ENCODE results near the gene OOEP. TPM values are rescaled to one million over a fixed set of nuclear protein-coding genes. Genes with fewer than 3 reads are reported as not detected.
"Not testable (repeated sequence)": the region's sequence is repeated elsewhere in the genome, so short reads cannot be mapped to it uniquely, and the experiment has no call there.

OOEP gene
- total RNA-seq (under 1 TPM in 1 of 2 donors, not detected in 1; 0.40 TPM), total RNA-seq (0.12 to 0.38 reads per million in 2 donors)

DNA sequence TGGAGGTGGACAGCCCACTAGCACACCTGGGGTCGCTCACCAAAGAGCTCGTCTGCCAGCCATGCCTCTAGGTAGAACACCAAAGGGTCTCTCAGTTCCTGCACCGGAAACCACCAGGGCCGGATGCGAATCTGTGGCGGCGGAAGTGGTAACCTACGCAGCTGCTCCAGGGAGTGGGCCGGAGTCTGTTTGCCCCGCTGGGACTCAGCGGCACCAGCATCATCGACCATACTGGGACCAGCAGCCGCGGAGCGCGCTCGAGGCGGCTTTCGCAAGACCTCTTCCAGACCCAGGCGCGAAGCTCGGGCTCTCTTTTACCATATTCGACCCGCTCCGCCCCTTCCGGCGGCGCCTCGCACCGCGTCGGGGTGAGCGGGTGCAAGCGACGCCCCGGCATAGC lies at the start of gene OOEP:
TSS of gene OOEP (minus strand) at position 335 of the 400 bp plus-strand sequence. CDS start at position 230, 105 bp downstream.
- Mint-ChIP-seq H3K27me3 (no peaks in the 10 kb centered on the region), H3K36me3 (ENCODE audit: low read depth) (no peaks in the 10 kb centered on the region), H3K27ac (no peak within 1 kb of the TSS), H3K4me1 (no peaks in the 10 kb centered on the region), H3K4me3 (no peak within 1 kb of the TSS)
- ATAC-seq, result no peak
- DNase-seq, result no peak
- no peaks in the 10 kb centered on the region for H3K9me3 ChIP-seq (ENCODE audit: control insufficient read depth, low read length, poor library complexity, severe bottlenecking)

GRCh38 chr6:73418081-73418741 lies 48.5 kb upstream of the OOEP start:
- ATAC-seq (no peak), DNase-seq (no peak)
- H3K4me3 Mint-ChIP-seq, result no peak overlapping the region
- peaks cover 20% of the 10 kb centered on the region for H3K4me1 Mint-ChIP-seq
- no peaks in the 10 kb centered on the region for H3K27me3 Mint-ChIP-seq
- H3K9me3 ChIP-seq (ENCODE audit: control insufficient read depth, low read length, poor library complexity, severe bottlenecking), result no peaks in the 10 kb centered on the region
- H3K36me3 Mint-ChIP-seq (ENCODE audit: low read depth), result no peaks in the 10 kb centered on the region
- H3K27ac Mint-ChIP-seq, result peak overlapping the region; percentile 88

GRCh38 chr6:73413102-73413501 lies 43.4 kb upstream of the OOEP start:
- ATAC-seq (no peak), DNase-seq (no peak)
- no peaks in the 10 kb centered on the region for H3K9me3 ChIP-seq (ENCODE audit: control insufficient read depth, low read length, poor library complexity, severe bottlenecking)
- H3K4me3 Mint-ChIP-seq, result no peak overlapping the region
- H3K27ac Mint-ChIP-seq, result no peak overlapping the region
- H3K4me1 Mint-ChIP-seq, result peaks cover 4% of the 10 kb centered on the region
- H3K27me3 Mint-ChIP-seq, result no peaks in the 10 kb centered on the region
- H3K36me3 Mint-ChIP-seq (ENCODE audit: low read depth), result no peaks in the 10 kb centered on the region

DNA sequence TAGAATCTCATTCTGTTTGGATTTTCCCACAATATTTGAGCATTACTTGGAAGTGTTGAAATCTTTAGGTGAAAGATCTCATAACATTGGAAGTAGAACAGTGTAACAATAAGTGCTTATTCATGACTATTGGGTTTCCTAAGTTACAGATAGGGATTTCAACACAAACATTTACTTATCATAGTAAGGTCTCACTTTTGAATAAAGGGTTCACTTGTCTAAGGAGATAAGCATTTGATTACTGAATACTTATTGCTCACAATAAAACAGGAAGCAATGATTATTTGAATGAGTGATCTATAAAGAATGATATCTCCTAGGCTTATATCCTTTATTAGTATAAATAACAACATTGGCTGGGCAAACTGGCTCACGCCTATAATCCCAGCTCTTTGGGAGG lies 39.7 kb upstream of the OOEP start:
- DNase-seq (no peak), ATAC-seq (no peak)
- no peaks in the 10 kb centered on the region for H3K36me3 Mint-ChIP-seq (ENCODE audit: low read depth)
- no peaks in the 10 kb centered on the region for H3K27me3 Mint-ChIP-seq
- no peak overlapping the region for H3K27ac Mint-ChIP-seq
- H3K4me3 Mint-ChIP-seq, result no peak overlapping the region
- no peaks in the 10 kb centered on the region for H3K4me1 Mint-ChIP-seq
- no peaks in the 10 kb centered on the region for H3K9me3 ChIP-seq (ENCODE audit: control insufficient read depth, low read length, poor library complexity, severe bottlenecking)

DNA sequence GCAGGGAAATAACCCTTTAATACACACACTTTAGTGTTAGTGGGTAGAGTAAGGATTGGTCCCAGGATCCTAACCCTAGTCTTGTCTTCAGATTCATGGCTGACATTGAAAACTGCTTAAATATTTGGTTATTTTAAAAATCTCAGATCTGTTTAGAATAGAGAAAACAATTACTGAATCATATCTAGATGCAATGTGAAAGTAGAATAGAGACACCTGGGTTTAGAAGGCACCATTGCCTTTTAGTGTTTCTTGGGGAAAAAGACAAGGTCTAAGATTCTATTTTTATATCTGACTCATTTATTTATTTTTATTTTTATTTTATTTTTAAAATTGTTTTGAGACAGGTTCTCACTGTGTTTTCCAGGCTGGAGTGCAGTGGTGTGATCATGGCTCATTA lies 31.0 kb upstream of the OOEP start:
- no peaks in the 10 kb centered on the region for H3K4me1 Mint-ChIP-seq
- ATAC-seq (no peak), DNase-seq (no peak)
- H3K27ac Mint-ChIP-seq, result no peak overlapping the region
- no peaks in the 10 kb centered on the region for H3K9me3 ChIP-seq (ENCODE audit: control insufficient read depth, low read length, poor library complexity, severe bottlenecking)
- no peak overlapping the region for H3K4me3 Mint-ChIP-seq
- no peaks in the 10 kb centered on the region for H3K36me3 Mint-ChIP-seq (ENCODE audit: low read depth)
- H3K27me3 Mint-ChIP-seq, result no peaks in the 10 kb centered on the region

DNA sequence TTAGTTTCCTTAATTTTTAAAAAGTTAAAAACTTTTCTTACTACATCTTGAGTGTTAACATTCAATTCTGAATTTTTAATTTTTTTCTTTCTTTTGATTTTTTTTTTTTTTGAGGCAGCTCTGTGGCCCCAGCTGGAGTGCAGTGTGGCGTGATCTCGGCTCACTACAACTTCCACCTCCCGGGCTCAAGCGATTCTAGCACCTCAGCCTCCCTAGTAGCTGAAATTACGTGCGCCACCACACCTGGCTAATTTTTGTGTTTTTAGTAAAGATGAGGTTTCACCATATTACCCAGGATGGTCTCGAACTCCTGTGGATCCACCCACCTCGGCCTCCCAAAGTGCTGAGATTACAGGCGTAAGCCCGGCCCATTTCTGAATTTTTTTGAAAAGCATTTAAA lies 26.2 kb upstream of the OOEP start:
- H3K4me1 Mint-ChIP-seq, result peaks cover 12% of the 10 kb centered on the region

DNA sequence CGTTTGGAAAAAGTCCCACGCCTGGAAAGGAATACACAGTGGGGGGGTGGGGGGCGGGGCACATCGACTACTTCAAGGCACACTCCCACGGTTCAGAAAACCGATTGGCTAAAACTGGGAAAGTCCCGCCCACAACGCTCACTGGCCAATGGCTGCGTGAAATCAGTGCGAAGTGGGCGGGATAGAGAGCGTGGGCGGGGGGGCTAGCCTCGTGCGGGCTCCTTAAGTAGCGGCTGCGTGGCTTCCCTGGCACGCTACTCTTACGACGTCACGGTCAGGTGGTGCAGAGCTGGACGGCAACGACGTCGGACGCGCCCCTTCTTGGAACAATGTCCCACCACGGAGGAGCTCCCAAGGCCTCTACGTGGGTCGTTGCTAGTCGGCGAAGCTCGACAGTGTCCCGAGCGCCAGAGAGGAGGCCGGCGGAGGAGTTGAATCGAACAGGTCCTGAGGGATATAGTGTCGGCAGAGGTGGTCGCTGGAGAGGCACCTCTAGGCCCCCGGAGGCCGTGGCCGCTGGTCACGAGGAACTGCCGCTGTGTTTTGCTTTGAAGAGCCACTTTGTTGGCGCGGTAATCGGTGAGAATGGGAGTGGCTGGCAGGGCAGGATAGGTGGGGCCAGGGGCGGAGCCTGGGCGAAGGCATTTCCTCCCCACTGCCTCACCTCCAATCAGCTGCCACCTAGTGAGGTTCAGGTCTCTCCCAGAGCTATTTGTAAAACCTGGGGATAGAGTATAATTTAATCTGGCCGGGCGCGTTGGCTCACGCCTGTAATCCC lies 25.1 kb upstream of the OOEP start, which contains the start of gene DDX43:
TSS of gene DDX43 (plus strand) at position 252 of the 778 bp plus-strand sequence. CDS start at position 330, 78 bp downstream.
- peak within 1 kb of the TSS; percentile 73 for H3K27ac Mint-ChIP-seq
- H3K4me3 Mint-ChIP-seq, result peak within 1 kb of the TSS; percentile 84
- H3K27me3 Mint-ChIP-seq, result no peaks in the 10 kb centered on the region
- H3K4me1 Mint-ChIP-seq, result peaks cover 12% of the 10 kb centered on the region
- peak; percentile 74 for ATAC-seq
- H3K9me3 ChIP-seq (ENCODE audit: control insufficient read depth, low read length, poor library complexity, severe bottlenecking), result no peaks in the 10 kb centered on the region
- H3K36me3 Mint-ChIP-seq (ENCODE audit: low read depth), result no peaks in the 10 kb centered on the region
- peak; percentile 17 to 41 (median 19) for DNase-seq

More for the DNA sequence above, 26.2 kb upstream of the OOEP start:
- DNase-seq (no peak), ATAC-seq (no peak)
- Mint-ChIP-seq H3K27ac (no peak overlapping the region), H3K27me3 (no peaks in the 10 kb centered on the region), H3K36me3 (ENCODE audit: low read depth) (no peaks in the 10 kb centered on the region), H3K4me3 (no peak overlapping the region)
- H3K9me3 ChIP-seq (ENCODE audit: control insufficient read depth, low read length, poor library complexity, severe bottlenecking), result no peaks in the 10 kb centered on the region

GRCh38 chr6:73393278-73393677 lies 23.6 kb upstream of the OOEP start:
- Mint-ChIP-seq H3K27me3 (no peaks in the 10 kb centered on the region), H3K4me1 (peaks cover 15% of the 10 kb centered on the region), H3K36me3 (ENCODE audit: low read depth) (no peaks in the 10 kb centered on the region), H3K27ac (peak overlapping the region; percentile 86), H3K4me3 (no peak overlapping the region)
- DNase-seq, result no peak
- ATAC-seq, result no peak
- H3K9me3 ChIP-seq (ENCODE audit: control insufficient read depth, low read length, poor library complexity, severe bottlenecking), result no peaks in the 10 kb centered on the region

- Mint-ChIP-seq H3K27ac (peak overlapping the region; percentile 86), H3K4me1 (peaks cover 15% of the 10 kb centered on the region)
- not testable (repeated sequence) for H3K4me3 Mint-ChIP-seq; DNase-seq; H3K9me3 ChIP-seq (ENCODE audit: control insufficient read depth, low read length, poor library complexity, severe bottlenecking); H3K36me3 Mint-ChIP-seq (ENCODE audit: low read depth); ATAC-seq; H3K27me3 Mint-ChIP-seq
These were observed 22.5 kb upstream of the OOEP start for GRCh38 chr6:73392188-73392587.

GRCh38 chr6:73391675-73392074 lies 22.0 kb upstream of the OOEP start:
- ATAC-seq, result peak; percentile 50
- no peak overlapping the region for H3K4me3 Mint-ChIP-seq
- H3K36me3 Mint-ChIP-seq (ENCODE audit: low read depth), result no peaks in the 10 kb centered on the region
- H3K27me3 Mint-ChIP-seq, result no peaks in the 10 kb centered on the region
- H3K4me1 Mint-ChIP-seq, result peaks cover 15% of the 10 kb centered on the region
- DNase-seq, result no peak
- peak overlapping the region; percentile 86 for H3K27ac Mint-ChIP-seq
- no peaks in the 10 kb centered on the region for H3K9me3 ChIP-seq (ENCODE audit: control insufficient read depth, low read length, poor library complexity, severe bottlenecking)

DNA sequence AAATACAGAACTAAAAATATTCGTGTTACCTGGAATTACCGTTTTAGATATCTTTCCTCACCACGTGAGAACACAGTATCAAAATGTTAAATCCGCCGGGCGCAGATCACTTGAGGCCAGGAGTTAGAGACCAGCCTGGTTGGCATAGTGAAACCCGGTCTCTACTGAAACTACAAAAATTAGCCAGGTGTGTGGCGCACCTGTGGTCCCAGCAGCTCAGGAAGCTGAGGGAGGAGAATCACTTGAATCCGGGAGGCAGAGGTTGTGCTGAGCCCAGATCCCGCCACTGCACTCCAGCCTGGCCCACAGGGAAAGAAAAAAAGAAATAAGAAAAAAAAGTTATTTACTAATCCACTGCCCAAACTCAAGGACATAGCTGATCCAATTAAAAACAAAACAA lies 20.2 kb upstream of the OOEP start:
- Mint-ChIP-seq H3K27ac (peak overlapping the region; percentile 83), H3K4me1 (peaks cover 15% of the 10 kb centered on the region), H3K36me3 (ENCODE audit: low read depth) (no peaks in the 10 kb centered on the region), H3K27me3 (no peaks in the 10 kb centered on the region), H3K4me3 (no peak overlapping the region)
- DNase-seq (no peak), ATAC-seq (no peak)
- no peaks in the 10 kb centered on the region for H3K9me3 ChIP-seq (ENCODE audit: control insufficient read depth, low read length, poor library complexity, severe bottlenecking)

- Mint-ChIP-seq H3K4me3 (peak overlapping the region; percentile 87), H3K4me1 (peaks cover 15% of the 10 kb centered on the region), H3K27me3 (no peaks in the 10 kb centered on the region), H3K27ac (peak overlapping the region; percentile 83), H3K36me3 (ENCODE audit: low read depth) (no peaks in the 10 kb centered on the region)
- DNase-seq, result peak; percentile 13 to 41 (median 25)
- ATAC-seq, result peak; percentile 82
- no peaks in the 10 kb centered on the region for H3K9me3 ChIP-seq (ENCODE audit: control insufficient read depth, low read length, poor library complexity, severe bottlenecking)
These were observed 19.3 kb upstream of the OOEP start for GRCh38 chr6:73388800-73389512.

DNA sequence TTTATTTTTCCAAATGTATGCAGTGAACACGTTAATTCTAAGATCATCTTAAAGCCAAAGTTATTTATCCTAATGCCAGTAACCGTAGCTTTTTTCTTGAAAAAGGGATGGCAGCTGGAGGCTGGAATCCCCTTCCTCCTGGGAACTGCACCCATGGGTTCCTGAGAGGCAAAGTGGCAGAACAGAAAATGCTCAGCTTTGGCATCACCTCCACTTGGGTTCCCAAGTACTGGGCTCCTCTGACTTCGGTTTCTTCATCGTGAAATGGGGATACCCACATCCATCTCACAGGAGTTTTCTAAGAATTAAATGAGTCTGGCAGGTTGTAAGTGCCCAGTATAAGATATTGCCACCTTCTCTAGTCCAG lies 18.7 kb upstream of the OOEP start:
- ATAC-seq (peak; percentile 29), DNase-seq (no peak)
- H3K4me1 Mint-ChIP-seq, result peaks cover 15% of the 10 kb centered on the region
- no peaks in the 10 kb centered on the region for H3K27me3 Mint-ChIP-seq
- H3K36me3 Mint-ChIP-seq (ENCODE audit: low read depth), result no peaks in the 10 kb centered on the region
- H3K27ac Mint-ChIP-seq, result peak overlapping the region; percentile 83
- no peaks in the 10 kb centered on the region for H3K9me3 ChIP-seq (ENCODE audit: control insufficient read depth, low read length, poor library complexity, severe bottlenecking)
- H3K4me3 Mint-ChIP-seq, result peak overlapping the region; percentile 87
